ENCODE results near the gene ZNF212.
"Not testable (repeated sequence)": the region's sequence is repeated elsewhere in the genome, so short reads cannot be mapped to it uniquely, and the experiment has no call there.

ZNF212 gene

GRCh38 chr7:149220534-149220933 is 18.9 kb upstream of the ZNF212 start:
- DNase-seq: no peak

DNA sequence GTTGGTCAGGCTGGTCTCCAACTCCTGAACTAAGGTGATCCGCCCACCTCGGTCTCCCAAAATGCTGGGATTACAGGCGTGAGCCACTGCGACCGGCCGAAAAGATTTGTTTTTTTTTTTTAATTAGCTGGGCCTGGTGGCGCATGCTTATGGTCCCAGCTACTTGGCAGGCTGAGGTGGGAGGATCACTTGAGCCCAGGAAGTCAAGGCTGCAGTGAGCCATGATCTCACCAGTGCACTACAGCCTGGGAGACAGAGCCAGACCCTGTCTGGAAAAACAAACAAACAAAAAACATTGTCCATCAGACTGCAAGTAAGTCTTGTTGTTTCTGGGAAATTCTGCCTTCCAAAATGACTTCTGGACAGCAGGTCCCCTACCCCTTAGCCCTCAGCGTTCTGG is 16.3 kb upstream of the ZNF212 start:
- DNase-seq: no peak

DNA sequence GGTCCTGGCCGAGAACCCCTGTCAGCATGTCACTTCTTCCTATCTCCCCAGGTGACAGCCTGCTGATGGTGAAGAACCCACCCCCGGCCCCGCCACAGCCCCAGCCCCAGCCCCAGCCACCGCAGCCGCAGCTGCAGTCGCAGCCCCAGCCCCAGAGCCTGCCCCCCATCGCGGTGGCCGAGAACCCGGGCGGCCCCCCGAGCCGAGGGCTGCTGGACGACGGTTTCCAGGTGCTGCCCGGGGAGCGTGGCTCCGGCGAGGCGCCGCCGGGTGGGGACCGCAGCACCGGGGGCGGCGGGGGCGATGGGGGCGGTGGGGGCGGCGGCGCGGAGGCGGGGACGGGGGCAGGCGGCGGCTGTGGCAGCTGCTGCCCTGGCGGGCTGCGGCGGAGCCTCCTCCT is 15.7 kb upstream of the ZNF212 start:
- DNase-seq: no peak

DNA sequence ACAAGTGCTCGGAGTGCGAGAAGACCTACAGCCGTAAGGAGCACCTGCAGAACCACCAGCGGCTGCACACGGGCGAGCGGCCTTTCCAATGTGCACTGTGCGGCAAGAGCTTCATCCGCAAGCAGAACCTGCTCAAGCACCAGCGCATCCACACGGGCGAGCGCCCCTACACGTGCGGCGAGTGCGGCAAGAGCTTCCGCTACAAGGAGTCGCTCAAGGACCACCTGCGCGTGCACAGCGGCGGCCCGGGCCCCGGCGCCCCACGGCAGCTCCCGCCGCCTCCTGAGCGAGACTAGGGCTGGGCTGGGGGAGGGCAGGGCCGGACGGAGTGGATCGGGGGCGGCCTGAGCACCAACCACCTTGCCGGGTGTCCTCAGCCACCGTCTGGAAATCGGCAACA is 15.1 kb upstream of the ZNF212 start:
- no peak for DNase-seq

GRCh38 chr7:149225106-149225505 is 14.3 kb upstream of the ZNF212 start:
- DNase-seq: no peak

GRCh38 chr7:149225656-149226055 is 13.8 kb upstream of the ZNF212 start:
- DNase-seq: no peak

DNA sequence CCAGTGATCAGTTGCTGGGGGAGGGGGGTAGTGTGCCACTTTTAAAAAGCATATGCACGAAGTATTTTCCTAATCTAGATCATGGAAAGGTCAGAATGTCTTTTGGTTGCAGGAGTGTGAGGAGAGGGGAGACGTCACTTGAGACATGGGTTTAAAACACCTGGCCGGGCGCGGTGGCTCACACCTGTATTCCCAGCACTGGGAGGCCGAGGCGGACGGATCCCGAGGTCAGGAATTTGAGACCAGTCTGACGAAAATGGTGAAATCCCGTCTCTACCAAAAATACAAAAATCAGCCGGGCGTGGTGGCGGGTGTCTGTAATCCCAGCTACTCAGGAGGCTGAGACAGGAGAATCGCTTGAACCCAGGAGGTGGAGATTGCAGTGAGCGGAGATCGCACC is 13.1 kb upstream of the ZNF212 start:
- not testable (repeated sequence) for DNase-seq

DNA sequence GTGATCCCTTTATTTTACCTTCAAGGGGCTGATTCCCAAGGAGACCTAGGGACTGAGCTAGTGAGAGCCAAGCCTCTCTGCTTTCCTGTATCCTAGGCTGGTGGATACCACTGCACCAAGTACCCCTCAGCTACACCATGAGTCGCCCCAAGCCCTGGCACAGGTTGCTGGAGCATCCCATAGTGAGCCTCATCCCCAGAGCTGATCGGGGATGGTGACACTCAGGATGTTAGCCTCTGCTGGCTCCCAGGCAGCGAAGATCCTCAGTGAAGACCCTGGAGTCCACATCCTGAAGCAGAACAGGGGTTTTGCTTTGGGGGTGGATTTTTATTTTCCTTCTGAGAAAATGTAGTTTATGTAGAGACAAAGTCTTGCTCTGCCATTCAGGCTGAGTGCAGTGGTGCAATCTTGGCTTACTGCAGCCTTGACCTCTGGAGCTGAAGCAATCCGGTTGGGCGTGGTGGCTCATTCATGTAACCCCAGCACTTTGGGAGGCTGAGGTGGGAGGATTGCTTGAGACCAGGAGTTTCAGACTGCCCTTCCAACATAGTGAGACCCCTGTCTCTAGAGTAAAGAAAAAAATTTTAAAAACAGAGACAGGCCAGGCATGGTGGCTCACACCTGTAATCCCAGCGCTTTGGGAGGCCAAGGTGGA is 12.5 kb upstream of the ZNF212 start:
- DNase-seq: no peak

DNA sequence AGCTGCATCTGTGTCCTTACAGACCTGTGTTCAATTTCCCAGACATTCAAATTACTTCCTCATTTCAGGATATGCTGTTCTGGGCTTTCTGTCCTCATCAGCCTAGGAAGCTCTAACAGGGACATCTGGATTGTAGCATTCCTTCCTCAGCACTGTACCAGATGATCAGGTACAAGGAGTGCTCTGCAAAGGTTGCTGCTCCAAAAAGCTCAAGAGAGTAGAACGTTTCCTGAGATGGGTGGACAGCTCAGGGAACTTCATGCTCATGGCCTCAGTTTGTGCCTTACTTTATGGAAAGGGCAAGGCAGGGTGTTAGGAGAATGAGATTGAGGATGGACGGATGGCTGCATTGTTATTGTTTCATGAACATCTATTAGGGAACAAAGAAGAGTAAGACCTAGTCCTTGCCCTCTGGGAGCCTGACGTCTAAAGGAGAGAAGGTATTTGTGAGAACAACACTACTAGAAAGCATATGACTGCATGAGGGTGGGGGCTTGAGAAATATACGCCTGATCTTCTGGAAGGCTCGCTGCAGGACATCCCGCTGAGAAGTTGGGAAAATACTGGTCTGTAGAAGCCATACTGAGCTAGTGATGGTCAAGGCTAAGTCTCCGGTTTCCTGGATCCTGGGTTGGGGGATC is 10.5 kb upstream of the ZNF212 start:
- no peak for DNase-seq

DNA sequence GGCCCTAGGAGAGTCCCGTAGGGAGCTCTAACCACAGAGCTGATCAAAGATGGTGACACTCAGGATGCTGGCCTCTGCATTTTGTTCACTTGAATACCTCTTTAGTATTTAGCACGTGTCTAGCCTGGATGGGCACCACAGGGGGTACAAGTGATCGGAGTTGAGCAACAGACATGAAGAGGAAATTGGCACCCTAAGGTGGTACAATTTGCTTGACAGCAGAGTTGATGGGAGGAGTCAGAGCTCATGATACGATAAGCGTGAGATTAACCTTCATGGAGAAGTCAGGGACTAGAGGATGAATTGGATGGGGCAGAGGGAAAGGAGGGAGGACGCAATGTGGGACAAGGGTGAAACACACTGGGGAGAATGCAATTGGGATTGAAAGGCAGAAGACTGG is 9.9 kb upstream of the ZNF212 start:
- no peak for DNase-seq

- DNase-seq: no peak
Measured at GRCh38 chr7:149232362-149232761, 7.1 kb upstream of the ZNF212 start.

- DNase-seq: not testable (repeated sequence)
Measured at GRCh38 chr7:149233655-149234204, 5.7 kb upstream of the ZNF212 start.

DNA sequence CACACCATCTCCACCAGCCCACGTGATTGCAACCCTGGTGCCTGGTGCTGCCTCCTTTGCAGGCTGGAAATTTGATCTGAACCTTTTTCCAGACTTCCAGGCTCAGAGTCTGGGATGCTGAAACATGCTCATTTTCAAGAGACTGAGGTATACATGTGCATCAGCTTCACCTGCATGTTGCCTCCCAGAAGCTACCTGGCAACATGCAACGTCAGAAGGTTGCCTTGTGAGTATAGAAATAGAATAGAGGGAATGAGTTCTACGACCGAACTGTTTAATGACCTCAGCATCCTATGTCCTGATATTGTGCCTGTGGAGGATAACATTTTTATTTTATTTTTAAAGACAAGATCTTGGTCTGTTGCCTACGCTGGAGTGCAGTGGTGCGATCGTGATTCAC is 1.9 kb upstream of the ZNF212 start:
- DNase-seq: no peak

DNA sequence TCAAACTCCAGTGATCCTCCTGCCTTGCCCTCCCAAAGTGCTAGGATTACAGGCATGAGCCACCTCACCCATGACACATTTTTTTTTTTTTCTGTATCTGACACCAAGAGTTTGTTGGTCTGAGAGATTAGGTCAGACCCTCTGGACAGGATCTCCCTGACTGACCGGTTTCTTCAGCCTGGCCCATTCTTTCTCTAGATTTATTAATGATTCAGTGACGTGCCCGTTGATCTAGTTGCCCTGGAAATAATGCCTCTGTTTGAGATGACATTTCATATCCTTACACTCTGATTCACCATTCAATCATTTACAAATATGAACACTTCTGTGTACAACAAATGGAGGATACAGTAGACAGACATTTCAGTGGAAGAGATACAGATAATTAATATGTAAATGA is 1.4 kb upstream of the ZNF212 start:
- no peak for DNase-seq

DNA sequence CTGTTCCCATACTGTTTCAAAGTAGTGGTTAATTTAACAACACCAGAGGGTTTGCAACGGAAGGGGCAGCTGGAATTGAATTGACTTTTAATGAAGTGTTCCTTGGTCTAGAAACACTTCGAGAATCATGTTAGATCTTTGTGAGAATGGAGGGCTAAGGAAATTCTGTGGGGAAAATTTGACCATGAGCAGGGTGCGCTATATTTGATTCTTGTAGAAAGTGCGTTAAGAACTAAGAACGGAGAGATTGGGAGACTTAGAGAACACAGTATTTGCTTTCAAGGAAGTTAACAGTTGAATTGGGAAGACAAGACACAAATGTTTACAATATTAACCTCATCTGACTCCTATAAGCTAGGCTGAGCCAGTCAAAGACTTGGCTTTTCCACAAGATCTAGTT is 1.2 kb downstream of the ZNF212 start:
- no peak for DNase-seq

GRCh38 chr7:149241696-149242095 is 2.2 kb downstream of the ZNF212 start:
- no peak for DNase-seq

DNA sequence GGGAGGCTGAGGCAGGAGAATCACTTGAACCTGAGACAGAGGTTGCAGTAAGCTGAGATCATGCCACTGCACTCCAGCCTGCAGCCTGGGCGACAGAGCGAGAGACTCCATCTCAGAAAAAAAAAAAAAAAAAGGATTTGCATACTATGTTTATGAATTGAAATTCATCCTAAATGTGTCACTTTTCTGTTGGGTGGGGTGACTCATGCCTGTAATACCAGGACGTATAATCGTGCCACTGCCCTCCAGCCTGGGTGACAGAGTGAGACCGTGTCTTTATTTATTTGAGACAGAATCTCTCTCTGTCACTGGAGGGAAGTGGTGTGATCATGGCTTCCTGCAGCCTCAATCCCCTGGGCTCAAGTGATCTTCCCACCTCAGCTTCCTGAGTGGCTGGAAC is 5.8 kb downstream of the ZNF212 start:
- DNase-seq: no peak

- no peak for DNase-seq
Measured at GRCh38 chr7:149245744-149246143, 6.3 kb downstream of the ZNF212 start.

DNA sequence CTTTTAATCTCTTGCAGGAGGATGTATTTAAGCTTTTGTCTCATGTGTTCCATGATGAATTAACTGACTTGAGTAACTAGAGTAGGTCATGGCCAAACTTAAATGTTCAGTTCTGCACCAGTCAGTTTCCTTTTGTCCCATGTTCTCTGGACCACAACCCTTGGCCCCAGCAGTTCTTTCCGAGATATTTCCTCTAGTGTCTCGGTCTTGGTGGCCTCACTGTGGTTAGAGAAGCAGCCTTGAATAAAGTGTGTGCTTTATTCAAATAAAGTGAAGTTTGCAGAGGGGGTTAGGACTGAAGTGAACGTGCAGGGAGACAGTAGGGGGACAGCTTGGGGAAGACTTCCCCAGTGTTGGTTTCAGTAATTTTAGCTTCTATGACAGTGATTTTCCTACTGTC is 9.3 kb downstream of the ZNF212 start:
- DNase-seq: no peak

DNA sequence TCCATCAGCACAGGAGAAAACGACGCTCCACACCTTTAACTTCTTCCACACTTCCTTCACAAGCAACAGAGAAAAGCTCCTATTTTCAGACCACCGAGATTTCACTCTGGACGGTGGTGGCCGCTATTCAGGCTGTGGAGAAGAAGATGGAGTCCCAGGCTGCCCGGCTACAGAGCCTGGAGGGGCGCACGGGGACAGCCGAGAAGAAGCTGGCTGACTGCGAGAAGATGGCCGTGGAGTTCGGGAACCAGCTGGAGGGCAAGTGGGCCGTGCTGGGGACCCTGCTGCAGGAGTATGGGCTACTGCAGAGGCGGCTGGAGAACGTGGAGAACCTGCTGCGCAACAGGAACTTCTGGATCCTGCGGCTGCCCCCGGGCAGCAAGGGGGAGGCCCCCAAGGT is 10.7 kb downstream of the ZNF212 start:
- DNase-seq: not testable (repeated sequence)

DNA sequence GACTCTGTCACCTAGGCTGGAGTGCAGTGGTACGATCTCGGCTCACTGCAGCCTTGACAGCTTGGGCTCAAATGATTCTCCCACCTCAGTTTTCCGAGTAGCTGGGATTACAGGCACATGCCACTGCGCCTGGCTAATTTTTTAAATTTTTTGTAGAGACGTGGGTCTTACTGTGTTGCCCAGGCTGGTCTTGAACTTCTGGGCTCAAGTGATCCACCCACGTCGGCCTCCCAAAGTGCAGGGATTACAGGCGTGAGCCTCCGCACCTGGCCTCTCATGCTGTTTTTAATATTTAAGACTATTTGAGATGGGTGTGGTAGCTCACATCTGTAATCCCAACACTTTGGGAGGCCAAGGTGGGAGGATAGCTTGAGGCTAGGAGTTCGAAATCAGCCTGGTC is 12.1 kb downstream of the ZNF212 start:
- not testable (repeated sequence) for DNase-seq

DNA sequence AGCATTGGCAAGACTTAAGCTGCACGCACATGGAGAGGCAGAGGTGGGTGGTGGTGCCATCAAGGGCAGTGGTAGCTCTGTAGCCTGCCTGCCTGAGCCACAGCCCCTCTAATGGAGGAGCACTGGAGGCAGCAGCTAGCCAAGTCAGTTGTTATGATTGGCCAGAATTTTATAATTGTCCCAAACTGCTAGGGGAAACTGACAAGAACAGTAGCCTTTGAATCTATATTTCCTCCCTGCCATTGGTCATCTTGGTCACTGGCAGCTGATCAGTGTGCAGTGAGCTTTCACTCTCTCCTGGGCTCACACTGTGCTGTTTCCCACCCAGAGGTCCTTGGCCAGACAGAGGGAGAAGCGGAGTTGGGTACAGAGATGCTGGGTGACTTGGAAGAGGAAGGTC is 12.9 kb downstream of the ZNF212 start:
- DNase-seq: no peak

DNA sequence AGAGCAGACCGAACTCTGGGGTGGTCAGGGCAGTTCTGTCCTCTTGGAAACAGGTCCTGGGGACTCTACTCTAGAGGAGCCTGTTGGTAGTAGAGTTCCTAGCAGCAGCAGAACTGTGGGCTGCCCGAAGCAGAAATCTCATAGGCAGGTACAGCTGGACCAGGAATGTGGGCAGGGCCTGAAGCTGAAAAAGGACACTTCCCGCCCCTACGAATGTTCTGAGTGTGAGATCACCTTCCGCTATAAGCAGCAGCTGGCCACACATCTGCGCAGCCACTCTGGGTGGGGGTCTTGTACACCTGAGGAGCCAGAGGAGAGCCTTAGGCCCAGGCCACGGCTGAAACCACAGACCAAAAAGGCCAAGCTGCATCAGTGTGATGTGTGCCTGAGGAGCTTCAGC is 14.2 kb downstream of the ZNF212 start:
- DNase-seq: no peak

GRCh38 chr7:149254181-149254858 is 14.9 kb downstream of the ZNF212 start:
- no peak for DNase-seq

Measured in NCI-H1436 (cell line).